ENCODE results near the gene VARS2. TPM values are rescaled to one million over a fixed set of nuclear protein-coding genes. Genes with fewer than 3 reads are reported as not detected.
"Not testable (repeated sequence)": the region's sequence is repeated elsewhere in the genome, so short reads cannot be mapped to it uniquely, and the experiment has no call there.

VARS2 gene
- total RNA-seq, 1 donor: 10.0 TPM

DNA sequence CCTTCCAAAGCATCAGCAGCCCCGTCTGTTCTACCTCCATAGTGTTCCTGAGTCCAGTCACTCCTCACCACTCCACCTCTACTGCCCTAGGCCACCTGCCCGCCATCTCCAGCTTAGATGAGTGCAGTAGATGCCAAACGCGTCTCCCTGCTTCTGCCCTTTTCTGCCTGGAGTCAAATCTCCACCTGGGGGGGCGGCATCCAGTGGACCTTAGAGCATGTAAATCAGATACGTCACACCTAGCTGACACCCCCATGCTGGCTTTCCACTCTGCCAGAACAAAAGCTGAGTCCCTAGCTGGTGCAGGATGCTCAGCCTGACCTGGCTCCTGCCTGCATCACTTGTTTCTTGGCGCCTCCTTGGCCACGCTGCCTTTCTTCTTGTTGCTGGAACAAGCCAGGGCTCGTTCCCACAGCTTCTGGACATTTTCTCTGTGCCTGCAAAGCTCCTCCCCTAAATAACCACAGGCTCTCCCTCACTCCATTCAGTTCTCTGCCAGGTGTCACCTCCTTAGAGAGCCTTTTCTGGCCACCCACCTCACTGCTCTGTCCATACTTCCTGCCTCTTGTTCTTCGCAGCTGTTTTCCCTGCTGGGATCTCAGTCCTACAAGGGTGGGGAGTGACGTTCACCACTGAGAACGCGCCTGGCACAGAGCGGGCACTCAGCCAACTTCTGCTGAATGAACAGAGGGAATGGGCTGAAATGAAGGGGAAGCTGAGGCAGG is 24.0 kb upstream of the VARS2 start:
- peaks cover 5% of the 10 kb centered on the region for H3K27me3 ChIP-seq (ENCODE audit: insufficient read depth, low read length)
- H3K4me3 ChIP-seq (ENCODE audit: low read length): no peak overlapping the region
- peaks cover 16% of the 10 kb centered on the region for H3K4me1 ChIP-seq (ENCODE audit: insufficient read depth, low read length)
- no peaks in the 10 kb centered on the region for H3K9me3 ChIP-seq (ENCODE audit: low read depth, low read length)

DNA sequence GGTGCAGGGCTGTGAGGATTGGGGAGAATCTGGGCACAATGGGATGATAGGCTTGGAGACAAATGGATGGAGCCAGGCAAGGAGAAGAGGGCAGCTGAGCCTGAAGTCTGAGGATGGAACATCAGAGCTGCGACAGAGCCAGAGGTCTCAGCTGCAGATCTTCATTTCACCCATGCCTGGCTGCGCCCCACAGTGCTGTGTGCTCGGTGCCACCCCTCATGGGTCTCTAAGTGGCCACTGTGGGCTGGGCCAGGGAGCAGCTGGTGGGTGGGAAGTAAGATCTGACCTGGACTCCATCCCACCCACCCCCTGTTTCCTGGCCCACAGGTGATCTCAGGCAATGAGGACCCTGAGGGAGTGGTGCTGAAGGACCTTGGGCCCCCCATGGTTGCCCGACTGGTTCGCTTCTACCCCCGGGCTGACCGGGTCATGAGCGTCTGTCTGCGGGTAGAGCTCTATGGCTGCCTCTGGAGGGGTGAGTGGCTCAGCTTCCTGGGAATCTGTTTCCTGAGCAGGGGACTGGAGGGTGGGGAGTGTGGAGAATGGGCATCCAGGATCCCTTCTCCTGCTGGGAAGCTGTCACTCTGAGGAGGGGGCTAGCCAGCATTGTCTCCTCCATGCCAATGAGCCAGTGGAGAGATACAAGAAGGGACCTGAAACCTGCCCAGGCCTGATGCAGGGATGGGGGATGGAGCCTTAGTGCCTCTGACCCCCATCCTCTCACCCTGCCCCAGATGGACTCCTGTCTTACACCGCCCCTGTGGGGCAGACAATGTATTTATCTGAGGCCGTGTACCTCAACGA is 23.2 kb upstream of the VARS2 start:
- H3K9me3 ChIP-seq (ENCODE audit: low read depth, low read length): no peaks in the 10 kb centered on the region
- peaks cover 8% of the 10 kb centered on the region for H3K4me1 ChIP-seq (ENCODE audit: insufficient read depth, low read length)
- H3K4me3 ChIP-seq (ENCODE audit: low read length): no peak overlapping the region
- H3K27me3 ChIP-seq (ENCODE audit: insufficient read depth, low read length): peaks cover 5% of the 10 kb centered on the region

DNA sequence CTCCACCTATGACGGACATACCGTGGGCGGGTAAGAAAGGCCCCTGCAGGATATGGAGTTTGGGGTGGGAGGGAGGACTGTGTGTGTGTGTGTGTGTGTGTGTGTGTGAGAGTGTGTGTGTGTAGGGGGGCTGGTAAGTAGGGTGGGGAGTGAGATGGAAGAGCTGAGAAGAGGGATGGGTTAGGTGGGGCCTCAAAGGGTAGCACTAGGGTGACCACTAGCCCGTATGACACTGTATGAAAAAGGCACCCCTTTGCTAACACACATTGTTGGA is 22.7 kb upstream of the VARS2 start:
- H3K4me1 ChIP-seq (ENCODE audit: insufficient read depth, low read length): peaks cover 3% of the 10 kb centered on the region
- no peak overlapping the region for H3K4me3 ChIP-seq (ENCODE audit: low read length)

DNA sequence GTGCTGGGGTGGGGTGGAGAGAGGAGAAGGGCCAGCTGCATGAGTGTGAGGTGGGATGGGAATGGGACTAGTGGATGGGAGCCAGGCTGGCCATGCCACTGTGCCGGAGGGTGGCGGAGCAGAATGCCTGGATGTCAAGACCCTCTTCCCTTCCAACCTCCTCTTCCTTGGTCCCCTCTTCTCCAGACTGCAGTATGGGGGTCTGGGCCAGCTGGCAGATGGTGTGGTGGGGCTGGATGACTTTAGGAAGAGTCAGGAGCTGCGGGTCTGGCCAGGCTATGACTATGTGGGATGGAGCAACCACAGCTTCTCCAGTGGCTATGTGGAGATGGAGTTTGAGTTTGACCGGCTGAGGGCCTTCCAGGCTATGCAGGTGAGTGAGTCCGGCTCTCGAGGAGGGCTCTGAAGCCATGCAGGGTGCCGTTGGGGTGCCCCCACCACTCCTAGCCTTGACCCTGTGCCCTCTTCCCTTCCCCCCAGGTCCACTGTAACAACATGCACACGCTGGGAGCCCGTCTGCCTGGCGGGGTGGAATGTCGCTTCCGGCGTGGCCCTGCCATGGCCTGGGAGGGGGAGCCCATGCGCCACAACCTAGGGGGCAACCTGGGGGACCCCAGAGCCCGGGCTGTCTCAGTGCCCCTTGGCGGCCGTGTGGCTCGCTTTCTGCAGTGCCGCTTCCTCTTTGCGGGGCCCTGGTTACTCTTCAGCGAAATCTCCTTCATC is 22.1 kb upstream of the VARS2 start:
- Histone ChIP-seq H3K27me3 (ENCODE audit: insufficient read depth, low read length) (no peaks in the 10 kb centered on the region), H3K9me3 (ENCODE audit: low read depth, low read length) (no peaks in the 10 kb centered on the region), H3K4me3 (ENCODE audit: low read length) (no peak overlapping the region), H3K4me1 (ENCODE audit: insufficient read depth, low read length) (no peaks in the 10 kb centered on the region)

More for the DNA sequence above, 22.7 kb upstream of the VARS2 start:
- no peaks in the 10 kb centered on the region for H3K9me3 ChIP-seq (ENCODE audit: low read depth, low read length)
- H3K27me3 ChIP-seq (ENCODE audit: insufficient read depth, low read length): peaks cover 4% of the 10 kb centered on the region

DNA sequence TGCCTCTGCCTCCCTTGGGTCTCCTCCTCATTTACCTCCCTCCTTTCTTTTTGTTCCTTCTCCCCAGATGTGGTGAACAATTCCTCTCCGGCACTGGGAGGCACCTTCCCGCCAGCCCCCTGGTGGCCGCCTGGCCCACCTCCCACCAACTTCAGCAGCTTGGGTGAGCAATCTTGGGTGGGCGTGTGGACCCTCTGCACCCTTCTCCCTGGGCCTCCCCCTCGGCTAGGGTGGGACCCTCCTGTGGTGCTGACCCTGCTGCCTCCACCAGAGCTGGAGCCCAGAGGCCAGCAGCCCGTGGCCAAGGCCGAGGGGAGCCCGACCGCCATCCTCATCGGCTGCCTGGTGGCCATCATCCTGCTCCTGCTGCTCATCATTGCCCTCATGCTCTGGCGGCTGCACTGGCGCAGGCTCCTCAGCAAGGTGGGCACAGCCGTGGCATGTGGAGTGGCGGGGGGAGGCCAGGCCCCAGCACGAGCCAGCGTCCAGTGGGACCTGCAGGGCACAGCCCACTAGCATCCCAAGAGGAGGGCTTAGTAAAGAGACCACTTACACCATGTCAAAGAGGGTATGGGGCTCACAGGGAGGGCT is 20.9 kb upstream of the VARS2 start:
- no peak overlapping the region for H3K4me3 ChIP-seq (ENCODE audit: low read length)
- no peaks in the 10 kb centered on the region for H3K27me3 ChIP-seq (ENCODE audit: insufficient read depth, low read length)
- no peaks in the 10 kb centered on the region for H3K4me1 ChIP-seq (ENCODE audit: insufficient read depth, low read length)
- H3K9me3 ChIP-seq (ENCODE audit: low read depth, low read length): no peaks in the 10 kb centered on the region

DNA sequence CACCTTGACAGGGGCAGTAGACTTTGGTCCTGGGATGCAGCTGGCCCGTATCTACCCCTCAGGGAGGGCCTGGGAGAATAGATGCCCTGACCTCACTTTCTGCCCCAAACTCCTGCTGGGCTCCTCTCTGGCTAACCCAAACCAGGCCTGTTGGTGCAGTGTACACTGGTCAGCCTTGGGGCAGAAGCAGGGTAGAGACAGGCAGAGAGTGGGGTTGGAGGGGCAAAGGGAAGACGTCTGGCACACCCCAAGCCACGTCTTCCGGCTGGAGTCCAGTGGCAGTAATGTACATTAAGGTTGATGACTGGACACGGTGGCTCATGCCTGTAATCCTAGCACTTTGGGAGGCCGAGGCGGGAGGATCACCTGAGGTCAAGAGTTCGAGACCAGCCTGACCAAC is 20.4 kb upstream of the VARS2 start:
- Histone ChIP-seq H3K4me3 (ENCODE audit: low read length) (no peak overlapping the region), H3K27me3 (ENCODE audit: insufficient read depth, low read length) (no peaks in the 10 kb centered on the region), H3K4me1 (ENCODE audit: insufficient read depth, low read length) (no peaks in the 10 kb centered on the region), H3K9me3 (ENCODE audit: low read depth, low read length) (no peaks in the 10 kb centered on the region)

DNA sequence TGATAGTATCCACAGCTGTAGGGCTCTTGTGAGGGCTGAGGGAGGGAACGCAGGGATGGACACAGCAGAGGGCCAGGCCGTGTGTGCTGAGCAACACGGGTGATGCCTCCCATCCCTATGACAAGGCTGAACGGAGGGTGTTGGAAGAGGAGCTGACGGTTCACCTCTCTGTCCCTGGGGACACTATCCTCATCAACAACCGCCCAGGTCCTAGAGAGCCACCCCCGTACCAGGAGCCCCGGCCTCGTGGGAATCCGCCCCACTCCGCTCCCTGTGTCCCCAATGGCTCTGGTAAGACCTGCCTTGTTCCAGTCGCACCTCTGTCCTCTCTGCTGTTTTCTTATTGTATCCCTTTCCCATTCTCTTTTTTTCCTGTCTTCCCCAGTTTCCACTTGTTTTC is 19.7 kb upstream of the VARS2 start:
- H3K4me3 ChIP-seq (ENCODE audit: low read length): no peak overlapping the region
- H3K9me3 ChIP-seq (ENCODE audit: low read depth, low read length): no peaks in the 10 kb centered on the region
- H3K4me1 ChIP-seq (ENCODE audit: insufficient read depth, low read length): no peaks in the 10 kb centered on the region
- no peaks in the 10 kb centered on the region for H3K27me3 ChIP-seq (ENCODE audit: insufficient read depth, low read length)

DNA sequence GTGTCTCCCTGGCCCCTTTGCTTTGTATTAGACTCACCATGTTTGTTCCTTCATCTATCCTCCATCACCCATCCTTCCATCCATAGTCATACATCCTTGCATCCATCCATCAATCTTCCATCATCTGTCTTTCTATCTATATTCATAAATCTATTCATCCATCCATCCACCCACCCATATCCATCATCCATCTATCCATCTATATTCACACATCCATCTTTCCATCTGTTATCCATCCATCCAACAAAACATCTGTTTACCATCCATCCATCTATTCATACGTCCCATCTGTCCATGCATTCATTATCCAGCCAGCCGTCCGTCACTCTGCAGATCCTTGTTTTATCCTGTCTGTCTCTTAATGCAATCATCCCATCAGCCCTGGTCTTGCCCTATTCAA is 19.1 kb upstream of the VARS2 start:
- no peaks in the 10 kb centered on the region for H3K9me3 ChIP-seq (ENCODE audit: low read depth, low read length)
- no peak overlapping the region for H3K4me3 ChIP-seq (ENCODE audit: low read length)
- H3K4me1 ChIP-seq (ENCODE audit: insufficient read depth, low read length): no peaks in the 10 kb centered on the region
- no peaks in the 10 kb centered on the region for H3K27me3 ChIP-seq (ENCODE audit: insufficient read depth, low read length)

DNA sequence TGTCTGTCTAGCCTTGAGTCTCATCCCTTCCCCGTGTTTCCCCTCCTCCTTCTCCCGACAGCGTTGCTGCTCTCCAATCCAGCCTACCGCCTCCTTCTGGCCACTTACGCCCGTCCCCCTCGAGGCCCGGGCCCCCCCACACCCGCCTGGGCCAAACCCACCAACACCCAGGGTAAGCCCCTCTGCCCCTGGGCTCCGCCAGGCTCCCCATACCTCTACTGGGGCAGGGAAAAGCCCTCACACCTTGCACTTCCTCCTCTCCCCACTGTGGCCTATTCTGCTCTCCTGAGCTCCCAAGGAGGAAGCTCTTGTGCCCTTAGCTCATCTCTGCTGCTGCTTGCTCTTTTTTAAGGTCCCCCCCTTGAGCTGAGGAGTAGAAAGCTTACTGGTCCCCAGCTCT is 18.7 kb upstream of the VARS2 start:
- Histone ChIP-seq H3K27me3 (ENCODE audit: insufficient read depth, low read length) (no peaks in the 10 kb centered on the region), H3K4me3 (ENCODE audit: low read length) (no peak overlapping the region), H3K4me1 (ENCODE audit: insufficient read depth, low read length) (no peaks in the 10 kb centered on the region), H3K9me3 (ENCODE audit: low read depth, low read length) (no peaks in the 10 kb centered on the region)

DNA sequence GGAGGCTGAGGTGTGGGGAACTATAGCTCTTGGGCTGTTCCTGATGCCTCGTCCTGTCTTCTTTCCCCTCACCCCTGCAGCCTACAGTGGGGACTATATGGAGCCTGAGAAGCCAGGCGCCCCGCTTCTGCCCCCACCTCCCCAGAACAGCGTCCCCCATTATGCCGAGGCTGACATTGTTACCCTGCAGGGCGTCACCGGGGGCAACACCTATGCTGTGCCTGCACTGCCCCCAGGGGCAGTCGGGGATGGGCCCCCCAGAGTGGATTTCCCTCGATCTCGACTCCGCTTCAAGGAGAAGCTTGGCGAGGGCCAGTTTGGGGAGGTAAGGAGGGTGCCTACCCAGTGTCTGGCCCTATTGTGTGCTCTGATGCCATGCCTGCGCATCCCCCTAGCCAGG is 17.5 kb upstream of the VARS2 start:
- Histone ChIP-seq H3K4me3 (ENCODE audit: low read length) (no peak overlapping the region), H3K9me3 (ENCODE audit: low read depth, low read length) (no peaks in the 10 kb centered on the region), H3K27me3 (ENCODE audit: insufficient read depth, low read length) (no peaks in the 10 kb centered on the region), H3K4me1 (ENCODE audit: insufficient read depth, low read length) (no peaks in the 10 kb centered on the region)

DNA sequence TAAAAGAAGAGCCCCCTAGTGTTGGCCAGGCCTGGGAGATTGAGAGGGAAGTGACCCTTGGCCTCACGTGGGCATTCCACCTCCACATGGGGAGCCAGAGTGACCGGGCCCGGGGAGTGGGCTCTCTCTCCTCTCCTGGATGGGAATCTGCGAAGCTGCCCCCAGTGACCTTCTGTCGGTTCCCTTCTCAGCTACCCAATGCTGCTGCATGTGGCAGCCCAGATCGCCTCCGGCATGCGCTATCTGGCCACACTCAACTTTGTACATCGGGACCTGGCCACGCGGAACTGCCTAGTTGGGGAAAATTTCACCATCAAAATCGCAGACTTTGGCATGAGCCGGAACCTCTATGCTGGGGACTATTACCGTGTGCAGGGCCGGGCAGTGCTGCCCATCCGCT is 16.2 kb upstream of the VARS2 start:
- Histone ChIP-seq H3K4me3 (ENCODE audit: low read length) (no peak overlapping the region), H3K9me3 (ENCODE audit: low read depth, low read length) (no peaks in the 10 kb centered on the region), H3K4me1 (ENCODE audit: insufficient read depth, low read length) (no peaks in the 10 kb centered on the region), H3K27me3 (ENCODE audit: insufficient read depth, low read length) (no peaks in the 10 kb centered on the region)

DNA sequence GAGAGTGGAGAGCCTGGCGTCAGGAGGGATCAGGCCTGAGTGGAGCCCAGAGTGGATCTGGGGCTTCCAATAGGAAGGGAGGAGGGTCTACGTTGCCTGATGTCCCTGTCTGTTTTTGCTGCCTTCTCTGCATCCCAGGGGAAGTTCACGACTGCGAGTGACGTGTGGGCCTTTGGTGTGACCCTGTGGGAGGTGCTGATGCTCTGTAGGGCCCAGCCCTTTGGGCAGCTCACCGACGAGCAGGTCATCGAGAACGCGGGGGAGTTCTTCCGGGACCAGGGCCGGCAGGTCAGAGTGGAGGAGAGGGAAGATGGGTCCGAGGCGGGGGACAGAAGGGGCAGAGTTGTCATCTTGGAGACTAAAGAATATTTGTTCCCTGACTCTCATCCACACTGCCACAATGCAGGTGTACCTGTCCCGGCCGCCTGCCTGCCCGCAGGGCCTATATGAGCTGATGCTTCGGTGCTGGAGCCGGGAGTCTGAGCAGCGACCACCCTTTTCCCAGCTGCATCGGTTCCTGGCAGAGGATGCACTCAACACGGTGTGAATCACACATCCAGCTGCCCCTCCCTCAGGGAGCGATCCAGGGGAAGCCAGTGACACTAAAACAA is 15.2 kb upstream of the VARS2 start:
- H3K27me3 ChIP-seq (ENCODE audit: insufficient read depth, low read length): no peaks in the 10 kb centered on the region
- no peaks in the 10 kb centered on the region for H3K9me3 ChIP-seq (ENCODE audit: low read depth, low read length)
- H3K4me1 ChIP-seq (ENCODE audit: insufficient read depth, low read length): peaks cover 3% of the 10 kb centered on the region
- no peak overlapping the region for H3K4me3 ChIP-seq (ENCODE audit: low read length)

DNA sequence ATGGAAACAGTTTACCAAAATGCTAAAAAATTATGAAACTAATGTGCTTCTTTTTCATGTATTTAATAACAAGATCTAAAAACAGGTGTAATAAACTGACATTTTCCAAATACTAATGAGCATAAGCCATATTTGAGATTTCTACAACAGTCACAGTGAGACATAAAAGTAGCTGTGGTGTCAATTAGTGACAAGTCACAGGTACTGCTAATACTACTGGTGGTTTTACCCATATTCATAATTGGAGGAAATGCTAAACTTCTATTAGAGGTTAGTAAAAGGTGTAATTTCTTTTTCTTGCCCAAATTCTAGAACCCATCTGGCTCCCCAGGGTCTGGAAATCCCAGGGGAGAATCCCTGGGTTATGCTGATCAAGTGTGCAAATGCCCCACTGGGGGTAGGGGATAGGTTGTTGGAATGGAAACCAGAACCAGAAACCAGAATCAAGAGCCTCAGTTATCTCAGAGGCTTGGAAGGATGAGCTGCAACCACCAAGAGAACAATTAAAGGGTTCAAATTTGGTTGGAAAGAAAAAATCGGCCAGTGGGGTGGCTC is 13.1 kb upstream of the VARS2 start:
- Histone ChIP-seq H3K4me3 (ENCODE audit: low read length) (no peak overlapping the region), H3K9me3 (ENCODE audit: low read depth, low read length) (no peaks in the 10 kb centered on the region), H3K4me1 (ENCODE audit: insufficient read depth, low read length) (peaks cover 3% of the 10 kb centered on the region), H3K27me3 (ENCODE audit: insufficient read depth, low read length) (no peaks in the 10 kb centered on the region)

DNA sequence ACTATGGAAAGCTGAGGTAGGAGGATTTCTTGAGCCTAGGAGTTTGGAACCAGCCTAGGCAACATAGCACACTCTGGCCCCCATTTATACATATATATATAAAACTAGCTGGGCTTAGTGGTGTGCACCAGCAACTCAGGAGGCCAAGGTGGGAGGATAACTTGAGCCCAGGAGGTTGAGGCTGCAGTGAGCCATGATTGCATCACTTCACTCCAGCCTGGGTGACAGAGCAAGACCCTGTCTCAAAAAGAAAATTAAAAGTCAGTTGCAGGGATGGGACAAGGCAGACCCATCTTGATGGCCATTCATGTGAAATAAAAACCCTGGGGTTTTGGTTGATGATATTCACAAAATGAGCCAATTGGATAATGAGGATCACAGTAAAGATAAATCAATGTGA is 12.6 kb upstream of the VARS2 start:
- no peak overlapping the region for H3K4me3 ChIP-seq (ENCODE audit: low read length)
- H3K4me1 ChIP-seq (ENCODE audit: insufficient read depth, low read length): peaks cover 3% of the 10 kb centered on the region
- H3K9me3 ChIP-seq (ENCODE audit: low read depth, low read length): no peaks in the 10 kb centered on the region
- H3K27me3 ChIP-seq (ENCODE audit: insufficient read depth, low read length): no peaks in the 10 kb centered on the region

DNA sequence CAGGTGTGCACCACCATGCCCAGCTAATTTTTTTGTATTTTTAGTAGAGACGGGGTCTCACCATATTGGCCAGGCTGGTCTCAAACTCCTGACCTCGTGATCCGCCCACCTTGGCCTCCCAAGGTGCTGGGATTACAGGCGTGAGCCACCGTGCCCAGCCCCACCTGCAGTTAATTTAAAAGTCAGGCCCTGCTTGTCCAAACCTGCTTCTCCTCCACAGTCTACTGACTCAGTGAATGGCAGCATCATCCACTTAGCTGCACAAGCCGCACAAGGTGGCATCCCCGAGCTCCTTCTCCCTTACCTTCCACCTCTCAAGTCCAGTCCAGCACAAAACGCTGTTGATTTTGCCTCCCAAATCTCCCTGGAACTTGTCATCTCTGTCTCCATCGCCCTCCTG is 11.8 kb upstream of the VARS2 start:
- not testable (repeated sequence) for H3K9me3 ChIP-seq (ENCODE audit: low read depth, low read length); H3K4me3 ChIP-seq (ENCODE audit: low read length); H3K4me1 ChIP-seq (ENCODE audit: insufficient read depth, low read length); H3K27me3 ChIP-seq (ENCODE audit: insufficient read depth, low read length)
